Activated CD4-positive, CD25-positive, alpha-beta regulatory T cell (primary cell): ENCODE data around the gene CREB1.
"Not testable (repeated sequence)": the region's sequence is repeated elsewhere in the genome, so short reads cannot be mapped to it uniquely, and the experiment has no call there.

Source experiments
- DNase-seq, 4 experiments: peaks; one replicate each; lab custom pipeline; 2025; lab: John Stamatoyannopoulos, UW

CREB1 gene

GRCh38 chr2:207529330-207530159 is at the start of gene CREB1:
CREB1 (plus strand) TSS chr2:207529962; CDS start chr2:207555636, 25,674 bp downstream.
- peak; percentile 99 to 100 (median 99) for DNase-seq

- DNase-seq: no peak
These were observed 49.2 kb upstream of the CREB1 start for GRCh38 chr2:207480521-207481040.

DNA sequence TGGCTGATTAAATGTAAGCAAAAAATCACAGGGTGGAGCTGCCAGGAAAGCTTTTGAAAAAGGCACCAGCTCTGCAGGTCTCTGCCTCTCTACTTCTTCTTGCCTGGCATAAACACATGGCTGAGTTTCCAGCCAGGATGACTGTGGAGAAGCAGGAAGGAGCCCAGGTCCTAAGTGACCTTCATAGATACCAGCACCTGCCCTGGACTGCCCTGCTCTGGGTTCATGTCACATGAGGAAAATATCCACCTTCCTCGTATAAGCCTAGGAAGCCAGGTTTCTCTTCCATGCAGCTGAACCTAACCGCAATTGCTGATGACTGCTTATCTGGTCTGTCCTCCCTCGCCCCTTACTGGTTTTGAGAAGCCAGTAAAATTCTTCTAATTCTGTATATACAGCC is 47.8 kb upstream of the CREB1 start:
- DNase-seq: no peak

GRCh38 chr2:207482630-207483029 is 47.1 kb upstream of the CREB1 start:
- DNase-seq: no peak

DNA sequence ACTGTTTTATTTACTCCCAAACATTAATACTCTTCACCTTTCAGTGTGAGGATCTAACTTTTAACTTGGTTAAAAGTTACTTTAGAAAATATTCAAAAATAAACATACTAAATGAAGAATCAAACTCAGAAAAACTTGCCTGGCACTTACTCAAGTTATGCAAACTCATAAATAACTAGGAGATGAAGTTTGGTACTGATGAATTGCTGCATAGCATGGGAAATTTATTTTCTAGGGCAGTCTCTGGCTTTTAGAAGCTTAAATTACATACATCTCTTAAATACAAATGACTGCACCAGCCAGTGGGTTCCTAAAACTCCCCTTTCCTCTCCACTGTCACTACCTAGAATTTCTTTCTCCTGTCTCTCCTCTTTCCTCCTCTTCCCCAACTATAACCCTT is 46.7 kb upstream of the CREB1 start:
- no peak for DNase-seq

DNA sequence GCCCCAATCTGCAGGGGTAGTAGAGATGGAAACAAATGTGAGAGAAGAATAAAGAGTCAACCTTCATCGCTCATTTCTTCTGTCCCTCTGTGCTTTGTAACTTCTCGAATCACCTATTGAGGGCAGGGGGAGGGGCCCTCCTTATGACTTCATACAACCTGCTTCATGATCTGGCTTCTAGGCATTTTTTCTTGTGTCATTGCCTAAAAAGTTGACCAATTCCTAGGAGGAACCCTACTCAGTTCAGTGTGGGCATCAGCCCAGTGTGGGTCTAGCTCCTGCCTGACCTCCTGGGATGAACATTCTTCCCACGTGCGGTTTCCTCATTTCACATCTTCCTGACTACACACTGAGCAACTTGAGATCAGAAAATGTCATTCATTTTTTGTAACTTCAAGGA is 46.3 kb upstream of the CREB1 start:
- no peak for DNase-seq

DNA sequence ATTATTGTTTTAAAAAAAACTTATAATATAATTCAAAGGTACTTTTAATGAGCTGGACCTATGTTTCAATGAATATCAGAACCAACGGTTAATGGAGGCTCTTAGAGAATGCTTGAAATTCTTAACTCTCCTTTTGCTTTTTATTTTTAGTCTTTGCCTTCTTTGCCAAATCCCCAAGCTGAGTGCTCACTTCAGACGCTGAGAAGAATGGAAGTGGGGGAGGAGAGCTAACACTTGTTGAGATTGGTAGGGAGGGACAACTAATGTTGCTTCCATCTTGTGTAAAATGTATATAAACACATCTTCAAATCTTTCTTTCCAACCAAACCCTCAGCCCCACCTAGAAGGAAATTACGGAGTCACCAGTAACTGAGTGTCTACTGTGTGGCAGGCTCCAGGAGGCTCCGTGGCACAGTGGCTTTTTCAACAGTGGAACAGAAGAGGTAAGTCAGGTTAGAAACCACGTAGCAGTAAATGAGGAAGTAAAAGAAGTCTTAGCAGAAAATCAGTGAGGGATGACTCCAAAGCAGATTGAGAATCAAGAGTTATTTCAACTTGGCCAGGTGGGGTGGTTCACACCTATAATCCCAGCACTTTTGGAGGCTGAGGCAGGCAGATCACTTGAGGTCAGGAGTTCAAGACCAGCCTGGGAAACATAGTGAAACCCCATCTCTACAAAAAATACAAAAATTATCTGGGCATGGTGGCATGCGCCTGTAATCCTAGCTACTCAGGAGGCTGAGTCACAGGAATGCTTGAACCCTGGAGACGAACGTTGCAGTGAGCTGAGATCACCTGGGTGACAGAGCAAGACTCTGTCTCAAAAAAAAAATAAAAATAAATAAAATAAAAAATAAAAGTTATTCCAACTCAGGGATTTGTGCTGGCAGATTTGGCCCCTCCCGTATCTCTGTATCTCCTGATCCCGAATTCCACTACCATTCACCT is 45.0 kb upstream of the CREB1 start:
- DNase-seq: no peak

DNA sequence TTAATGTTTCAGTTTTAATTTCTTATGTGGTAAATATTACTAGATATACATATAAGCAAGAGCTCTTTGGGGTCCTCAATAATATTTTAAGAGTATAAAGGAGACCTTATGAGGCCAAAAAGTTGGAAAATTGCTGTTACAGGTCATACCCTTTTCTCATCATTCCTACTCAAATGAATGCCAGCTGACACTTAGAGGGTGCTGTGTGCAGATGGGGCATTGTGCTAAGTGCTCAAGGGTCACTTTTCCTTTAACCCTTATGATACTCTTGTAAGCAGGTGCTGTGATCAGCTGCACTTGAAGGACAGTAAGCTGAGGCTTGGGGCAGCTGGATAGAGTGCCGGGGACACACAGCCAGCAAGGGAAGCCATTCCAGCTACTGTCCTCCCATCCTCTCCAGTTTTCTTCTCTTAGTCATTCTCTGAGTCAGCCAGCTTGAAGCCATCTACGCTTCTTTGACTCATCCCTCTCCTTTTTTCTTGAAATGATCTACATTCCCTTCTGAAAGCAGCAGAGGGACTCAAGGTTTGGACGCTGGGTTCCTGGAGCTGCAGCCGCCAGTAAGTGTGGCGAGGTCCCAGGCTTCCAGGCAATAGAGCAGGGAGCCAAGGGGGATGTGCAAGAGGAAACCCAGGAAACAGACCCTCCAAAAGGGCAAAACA is 42.0 kb upstream of the CREB1 start:
- no peak for DNase-seq

GRCh38 chr2:207489251-207489650 is 40.5 kb upstream of the CREB1 start:
- no peak for DNase-seq

DNA sequence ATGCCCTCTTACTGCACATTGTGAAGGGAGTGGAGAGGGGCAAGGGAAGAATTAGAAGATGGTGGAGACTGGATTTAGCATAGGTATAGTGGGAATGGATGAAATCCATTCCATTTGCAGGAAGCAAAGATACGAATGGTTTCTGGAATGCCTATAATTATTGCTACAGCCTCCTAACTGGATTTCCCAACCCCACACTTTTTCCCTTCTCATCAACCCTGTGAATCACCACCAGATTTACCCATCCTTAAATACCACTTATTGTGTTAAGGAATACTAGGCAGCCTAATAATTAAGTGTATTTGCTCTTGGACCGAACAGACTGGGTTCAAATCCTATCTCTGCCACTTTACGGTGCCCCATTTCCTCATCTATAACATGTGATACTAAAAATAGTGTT is 39.3 kb upstream of the CREB1 start:
- DNase-seq: no peak

DNA sequence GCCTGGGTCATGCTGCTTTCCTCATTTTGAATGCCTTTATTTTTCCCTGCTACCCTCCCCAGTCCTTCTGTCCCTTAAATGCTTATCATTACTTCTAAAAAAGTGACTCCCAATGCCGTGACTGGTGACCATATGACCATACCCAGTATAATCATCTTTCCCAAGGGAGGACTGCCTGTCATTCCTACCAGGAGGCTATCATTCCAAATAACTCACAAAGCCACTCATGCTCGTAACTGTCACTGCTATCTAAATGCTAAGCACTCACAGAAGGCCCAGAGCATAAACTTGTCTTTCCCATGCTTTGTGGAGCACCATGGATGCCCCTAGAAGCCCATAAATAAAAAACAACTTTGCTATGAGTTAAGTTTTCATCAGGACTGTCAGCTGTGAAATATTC is 38.7 kb upstream of the CREB1 start:
- DNase-seq: no peak

DNA sequence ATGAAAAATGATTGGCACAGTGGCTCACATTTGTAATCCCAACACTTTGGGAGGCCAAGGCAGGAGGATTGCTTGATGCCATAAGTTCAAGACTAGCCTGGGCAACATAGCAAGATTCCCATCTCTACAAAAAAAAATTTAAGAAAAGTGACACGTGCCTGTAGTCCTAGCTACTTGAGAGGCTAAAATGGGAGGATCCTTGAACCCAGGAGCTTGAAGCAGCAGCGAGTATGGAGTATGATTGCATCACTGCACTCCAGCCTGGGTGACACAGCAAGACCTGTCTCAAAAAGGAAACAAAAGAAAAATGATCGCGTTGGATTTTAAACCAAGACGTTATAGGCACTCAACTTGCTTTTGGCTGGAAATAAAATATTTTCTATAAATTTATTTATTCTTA is 37.8 kb upstream of the CREB1 start:
- no peak for DNase-seq

GRCh38 chr2:207492461-207492860 is 37.3 kb upstream of the CREB1 start:
- no peak for DNase-seq

DNA sequence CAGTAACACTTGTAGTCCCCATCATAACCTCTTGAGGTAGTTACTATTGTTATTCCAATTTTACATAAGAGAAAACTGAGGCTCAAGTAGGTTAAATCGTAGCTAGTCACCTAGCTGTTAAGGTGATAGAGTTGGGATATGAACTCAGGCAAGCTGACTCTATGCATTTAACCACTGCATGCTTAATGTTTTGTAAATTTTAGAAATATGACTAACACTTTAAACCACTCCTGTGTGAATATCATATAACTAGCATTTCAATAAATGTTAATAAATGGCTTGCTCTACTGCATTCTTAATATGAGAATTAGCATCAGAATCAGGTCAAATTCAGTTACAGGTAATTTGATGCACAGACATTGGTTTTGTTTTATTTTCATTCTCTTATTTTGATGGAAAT is 35.6 kb upstream of the CREB1 start:
- no peak for DNase-seq

DNA sequence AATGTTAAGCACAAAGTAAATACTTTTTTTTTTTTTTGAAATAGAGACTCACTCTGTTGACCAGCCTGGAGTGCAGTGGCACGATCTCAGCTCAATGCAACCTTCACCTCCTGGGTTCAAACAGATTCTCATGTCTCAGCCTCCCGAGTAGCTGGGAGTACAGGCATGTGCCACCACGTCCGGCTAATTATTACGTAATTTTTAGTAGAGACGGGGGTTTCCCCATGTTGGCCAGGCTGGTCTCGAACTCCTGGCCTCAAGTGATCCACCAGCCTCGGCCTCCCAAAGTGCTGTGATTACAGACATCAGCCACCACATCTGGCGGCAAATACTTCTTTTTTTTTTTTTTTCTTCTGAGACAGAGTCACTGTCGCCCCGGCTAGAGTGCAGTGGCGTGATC is 32.8 kb upstream of the CREB1 start:
- not testable (repeated sequence) for DNase-seq

DNA sequence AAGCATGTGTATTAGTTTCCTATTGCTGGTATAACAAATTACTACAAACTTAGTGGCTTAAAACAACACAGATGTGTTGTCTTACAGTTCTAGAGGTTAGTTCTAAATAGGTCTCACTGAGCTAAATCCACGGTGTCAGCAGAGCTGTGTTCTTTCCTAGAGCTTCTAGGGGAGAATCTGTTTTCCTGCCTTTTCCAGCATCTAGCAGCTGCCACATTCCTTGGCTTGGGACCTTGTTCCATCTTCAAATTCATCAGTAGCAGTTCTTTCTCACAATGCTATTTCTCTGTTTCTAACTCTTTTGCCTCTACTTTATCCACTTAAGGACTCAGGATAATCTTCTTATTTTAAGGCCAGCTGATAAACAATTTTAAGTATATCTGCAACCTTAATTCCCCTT is 32.2 kb upstream of the CREB1 start:
- DNase-seq: no peak

GRCh38 chr2:207498427-207498826 is 31.3 kb upstream of the CREB1 start:
- DNase-seq: no peak

GRCh38 chr2:207499114-207499513 is 30.6 kb upstream of the CREB1 start:
- no peak for DNase-seq

DNA sequence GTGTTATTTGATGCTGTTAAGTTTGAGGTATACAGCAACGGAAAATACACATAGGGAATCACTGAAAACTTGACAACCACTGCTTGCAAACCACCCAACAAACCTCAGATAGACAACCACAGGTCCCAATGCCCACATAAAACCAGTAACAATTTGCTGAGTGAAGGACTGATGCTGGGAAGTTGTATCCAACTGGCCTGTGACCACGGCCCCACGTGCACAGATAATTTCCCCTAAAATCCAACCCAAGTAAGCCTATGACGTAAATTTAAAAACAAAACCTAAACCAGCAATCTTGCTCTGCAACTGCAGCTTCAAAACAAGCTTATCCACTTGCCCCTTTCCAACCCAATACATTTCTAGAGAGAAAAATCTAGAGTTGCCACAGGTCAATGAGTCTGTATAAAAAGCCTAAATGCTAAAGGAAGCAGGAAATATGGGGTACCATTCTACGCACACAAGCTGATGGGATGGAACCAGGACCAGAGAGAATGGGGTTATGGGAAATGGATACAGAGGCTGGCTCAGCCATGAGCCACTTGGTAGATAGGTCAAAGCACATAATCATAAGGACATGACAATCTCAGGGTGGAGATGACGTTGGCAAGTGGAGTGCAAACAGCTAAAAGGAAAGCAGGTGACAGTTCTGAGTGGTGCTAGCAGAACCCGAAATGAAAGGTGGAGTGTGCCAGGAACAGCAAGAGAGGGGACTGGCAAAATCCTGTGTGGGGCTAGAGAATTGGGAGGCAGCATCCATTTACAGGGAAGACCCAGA is 27.8 kb upstream of the CREB1 start:
- DNase-seq: no peak

GRCh38 chr2:207502577-207503198 is 27.1 kb upstream of the CREB1 start:
- DNase-seq: no peak

- no peak for DNase-seq
These were observed 26.5 kb upstream of the CREB1 start for GRCh38 chr2:207503234-207503633.
